Endothelial cell of umbilical vein (primary cell): ENCODE results near the gene MAP3K1. TPM values are rescaled to one million over a fixed set of nuclear protein-coding genes. Genes with fewer than 3 reads are reported as not detected.

Source experiments
- BruUV-seq: library from RNA; stranded (reverse); fragments of 400-500 nt; replicated peaks from 2 replicates; lab custom pipeline; 2021; lab: Mats Ljungman, UMichigan
- CTCF ChIA-PET: fragments of 300-600, 350-600 bp; sonication (Branson Sonifier 250); formaldehyde crosslinking; loops from one replicate; lab custom pipeline; 2021; ENCODE audit warnings: antibody characterized with exemption, inconsistent platforms; lab: Charles Lee
- POLR2A ChIA-PET: fragments of 300-600, 350-600 bp; sonication (Branson Sonifier 250); formaldehyde crosslinking; loops from one replicate; lab custom pipeline; 2021; ENCODE audit warnings: antibody characterized with exemption, inconsistent platforms; lab: Charles Lee
- DNase-seq: peaks from one replicate; pipeline ENCODE4 v3.0.0-alpha.2; 2011; ENCODE audit warnings: low read depth, low spot score
- FAIRE-seq: peaks from 2 replicates; lab custom pipeline; 2011; peaks lifted over from hg19 to GRCh38; lab: Jason Lieb, UNC
- H2AFZ ChIP-seq: 2 replicates; pipeline ENCODE4 v1.6.0; 2012; ENCODE audit warnings: low read depth, low read length, control low read depth, inconsistent platforms
- H3K27ac ChIP-seq: 2 replicates; pipeline ENCODE4 v1.5.1; 2011; ENCODE audit warnings: low read depth, mild to moderate bottlenecking, control low read depth, low read length, moderate library complexity; ENCODE audit not compliant: insufficient read depth
- H3K27me3 ChIP-seq, 2 experiments: 2 replicates each; pipeline versions ENCODE4 v1.6.0 to v1.6.1; 2011; ENCODE audit warnings: low read length in 2 of 2, mixed read lengths in 1 of 2; ENCODE audit not compliant: control insufficient read depth in 2 of 2, insufficient read depth in 2 of 2
- H3K36me3 ChIP-seq, 2 experiments: 2 replicates in 1 of 2; 3 replicates in 1 of 2; pipeline ENCODE4 v1.5.1; 2011; ENCODE audit warnings: low read length in 2 of 2, mild to moderate bottlenecking in 1 of 2, moderate library complexity in 1 of 2; ENCODE audit not compliant: control insufficient read depth in 2 of 2, insufficient read depth in 2 of 2; ENCODE audit errors: extremely low read depth in 1 of 2
- H3K4me1 ChIP-seq: 3 replicates; pipeline ENCODE4 v1.5.1; 2011; ENCODE audit warnings: mild to moderate bottlenecking, low read length; ENCODE audit not compliant: control insufficient read depth, insufficient read depth; ENCODE audit errors: extremely low read depth
- H3K4me2 ChIP-seq: 2 replicates; pipeline ENCODE4 v1.6.1; 2011; ENCODE audit warnings: low read length, control low read depth, mixed read lengths; ENCODE audit not compliant: insufficient read depth
- H3K4me3 ChIP-seq, 3 experiments: fragments of 200-600 bp in 1 of 3; sonication (generic), shearing (Covaris generic) in 1 of 3; replicated peaks in 1 of 3; 2 replicates each; pipeline ENCODE4 v1.5.1; 2011 to 2016; ENCODE audit warnings: control low read depth in 3 of 3, low read length in 3 of 3, mild to moderate bottlenecking in 2 of 3, inconsistent platforms in 1 of 3, low read depth in 1 of 3, moderate library complexity in 1 of 3; ENCODE audit not compliant: insufficient read depth in 1 of 3
- H3K79me2 ChIP-seq: 2 replicates; pipeline ENCODE4 v1.6.0; 2012; ENCODE audit warnings: low read length, inconsistent platforms; ENCODE audit not compliant: control insufficient read depth, insufficient read depth
- H3K9ac ChIP-seq: replicated peaks from 2 replicates; pipeline ENCODE3; 2011; ENCODE audit warnings: low read length, control low read depth; ENCODE audit not compliant: insufficient read depth; ENCODE audit errors: extremely low read depth
- H3K9me1 ChIP-seq: replicated peaks from 3 replicates; pipeline ENCODE4 v1.6.0; 2011; ENCODE audit warnings: mild to moderate bottlenecking, low read length; ENCODE audit not compliant: control insufficient read depth, insufficient read depth; ENCODE audit errors: extremely low read depth
- H3K9me3 ChIP-seq: replicated peaks from 2 replicates; pipeline ENCODE4 v1.5.1; 2012; ENCODE audit warnings: low read length, inconsistent platforms; ENCODE audit not compliant: control insufficient read depth, insufficient read depth
- H4K20me1 ChIP-seq: replicated peaks from 2 replicates; pipeline ENCODE3; 2011; ENCODE audit warnings: mild to moderate bottlenecking, low read length; ENCODE audit not compliant: control insufficient read depth, insufficient read depth; ENCODE audit errors: extremely low read depth
- EZH2 ChIP-seq: IDR thresholded peaks from 2 replicates; pipeline ENCODE4 v1.6.1; 2012; ENCODE audit warnings: borderline replicate concordance, low read depth, mild to moderate bottlenecking, moderate library complexity, low read length, inconsistent platforms; ENCODE audit not compliant: severe bottlenecking
- FOS ChIP-seq: IDR thresholded peaks from 2 replicates; pipeline ENCODE4 v1.6.1; 2011; ENCODE audit warnings: mild to moderate bottlenecking, low read length, moderate library complexity, borderline replicate concordance; ENCODE audit not compliant: insufficient read depth
- GATA2 ChIP-seq: IDR thresholded peaks from 2 replicates; pipeline ENCODE4 v1.7.0; 2011; ENCODE audit warnings: low read depth, mild to moderate bottlenecking, moderate library complexity, mixed read lengths, low read length; ENCODE audit not compliant: insufficient read length, insufficient read depth
- JUN ChIP-seq: IDR thresholded peaks from 2 replicates; pipeline ENCODE4 v1.6.1; 2011; ENCODE audit warnings: borderline replicate concordance, low read depth; ENCODE audit not compliant: insufficient read length, insufficient read depth
- MAX ChIP-seq: IDR thresholded peaks from 2 replicates; pipeline ENCODE4 v1.6.1; 2011; ENCODE audit not compliant: insufficient read depth, insufficient read length
- MYC ChIP-seq: IDR thresholded peaks from one replicate; pipeline ENCODE4 v1.6.1; 2011; ENCODE audit warnings: mild to moderate bottlenecking, low read depth, low read length
- POLR2A ChIP-seq: IDR thresholded peaks from 2 replicates; pipeline ENCODE4 v1.6.1; 2012; ENCODE audit warnings: low read depth, mild to moderate bottlenecking, control low read depth, low read length
- POLR2AphosphoS5 ChIP-seq: IDR thresholded peaks from 2 replicates; pipeline ENCODE4 v1.6.1; 2012; ENCODE audit warnings: low read depth, mild to moderate bottlenecking, control low read depth, low read length, moderate library complexity; ENCODE audit not compliant: insufficient read depth
- dilution Hi-C: fragments of 300-500 bp; cut with MboI; formaldehyde crosslinking; loops from one replicate; pipeline ENCODE4 v1.15.0; 2019; ENCODE audit warnings: low sequenced_read_pairs; ENCODE audit not compliant: extremely low pct_ligation_motif_present
- intact Hi-C: fragments of 100-400 bp; cut with micrococcal nuclease; formaldehyde crosslinking; loops from one replicate; pipeline ENCODE4 v1.10.0; 2022
- polyA plus RNA-seq, 4 experiments: library from polyadenylated mRNA; depleted of rRNA in 3 of 4; stranded (reverse) in 3 of 4; unstranded in 1 of 4; fragments of >200 nt; gene quantifications; 2 replicates each; pipeline versions ENCODE4 v1.2.1 to v1.2.3, GENCODE V29; 2011 to 2012; ENCODE audit warnings: missing spikeins in 1 of 4
- total RNA-seq: library from RNA; stranded (reverse); gene quantifications from 2 replicates; pipeline ENCODE4 v1.2.3, GENCODE V29; 2021
- TF ChIP-seq, protein P1 (sequence below), 2 donors: IDR thresholded peaks; 1 replicate in 1 of 2; 2 replicates in 1 of 2; pipeline ENCODE4 v1.5.1; 2011; ENCODE audit warnings: low read length in 2 of 2, mild to moderate bottlenecking in 2 of 2, moderate library complexity in 2 of 2, control low read depth in 1 of 2, inconsistent platforms in 1 of 2, low read depth in 1 of 2; ENCODE audit not compliant: insufficient read depth in 1 of 2; ENCODE audit errors: extremely low read depth in 1 of 2

MAP3K1 gene
- total and polyA plus RNA-seq, 2 donors (not counting 3 experiments of a cell fraction or from before 2014, with no cell fraction given): 5.7 to 14.4 TPM

- H3K27ac ChIP-seq: no peak overlapping the region
- no peaks in the 10 kb centered on the region for H3K9me3 ChIP-seq
- no peak for DNase-seq
- H3K79me2 ChIP-seq: no peaks in the 10 kb centered on the region
- H3K4me1 ChIP-seq: no peaks in the 10 kb centered on the region
- no peaks in the 10 kb centered on the region for H4K20me1 ChIP-seq
- no TSS peak for BruUV-seq
- intact Hi-C loops (no loop called here), dilution Hi-C loops (no loop called here)
- no peak overlapping the region for H3K4me3 ChIP-seq
- no peaks in the 10 kb centered on the region for H3K36me3 ChIP-seq
- POLR2A ChIA-PET: no interaction called here
- H3K9me1 ChIP-seq: no peaks in the 10 kb centered on the region
- FAIRE-seq: no peak
- H3K4me2 ChIP-seq: no peak overlapping the region
- no peak overlapping the region for H3K9ac ChIP-seq
- TF ChIP-seq EZH2 (no peak), GATA2 (no peak), MAX (no peak), JUN (no peak)
- no peak overlapping the region for H2AFZ ChIP-seq
- CTCF ChIA-PET: interaction anchor here (0.9 kb wide), 1 partner anchor 31 kb away, joined by 3 read pairs; no protein-coding TSS in a partner anchor
- peaks cover 0 to 2% of the 10 kb centered on the region in 2 experiments for H3K27me3 ChIP-seq
Observed at GRCh38 chr5:56808211-56808610, 7.1 kb upstream of the MAP3K1 start.

DNA sequence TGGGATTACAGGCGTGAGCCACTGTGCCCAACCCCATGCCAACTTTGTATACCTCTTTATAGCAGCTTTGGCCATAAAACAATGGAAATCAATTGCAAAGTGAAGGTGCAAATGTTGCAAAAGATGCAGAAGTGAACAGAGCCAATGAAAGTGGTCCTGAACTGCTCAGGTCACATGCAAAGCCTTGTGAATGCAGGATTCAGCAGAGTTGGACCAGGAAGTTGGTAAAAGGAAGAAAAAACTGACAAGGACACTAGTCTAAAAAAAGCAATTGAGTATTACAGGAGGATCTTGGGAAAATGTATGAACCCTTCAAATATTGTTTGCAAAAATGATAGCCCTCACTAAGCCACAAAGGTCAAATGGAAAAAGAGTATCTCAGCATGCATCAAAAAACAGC lies 4.5 kb upstream of the MAP3K1 start:
- DNase-seq (no peak), FAIRE-seq (no peak)
- Histone ChIP-seq H3K9me1 (no peaks in the 10 kb centered on the region), H4K20me1 (no peaks in the 10 kb centered on the region), H3K79me2 (no peaks in the 10 kb centered on the region), H3K27me3 (peaks cover 0 to 3% of the 10 kb centered on the region in 2 experiments), H3K9ac (no peak overlapping the region), H3K36me3 (no peaks in the 10 kb centered on the region), H2AFZ (no peak overlapping the region), H3K4me3 (no peak overlapping the region), H3K9me3 (no peaks in the 10 kb centered on the region), H3K27ac (no peak overlapping the region), H3K4me1 (peaks cover 2% of the 10 kb centered on the region), H3K4me2 (no peak overlapping the region)
- dilution Hi-C loops (no loop called here), intact Hi-C loops (no loop called here)
- POLR2A ChIA-PET: no interaction called here
- no TSS peak for BruUV-seq
- CTCF ChIA-PET: no interaction called here
- TF ChIP-seq POLR2AphosphoS5 (no peak), EZH2 (no peak), MYC (no peak), JUN (no peak), MAX (no peak), POLR2A (no peak), GATA2 (no peak), FOS (no peak)
- TF ChIP-seq, protein P1, sequence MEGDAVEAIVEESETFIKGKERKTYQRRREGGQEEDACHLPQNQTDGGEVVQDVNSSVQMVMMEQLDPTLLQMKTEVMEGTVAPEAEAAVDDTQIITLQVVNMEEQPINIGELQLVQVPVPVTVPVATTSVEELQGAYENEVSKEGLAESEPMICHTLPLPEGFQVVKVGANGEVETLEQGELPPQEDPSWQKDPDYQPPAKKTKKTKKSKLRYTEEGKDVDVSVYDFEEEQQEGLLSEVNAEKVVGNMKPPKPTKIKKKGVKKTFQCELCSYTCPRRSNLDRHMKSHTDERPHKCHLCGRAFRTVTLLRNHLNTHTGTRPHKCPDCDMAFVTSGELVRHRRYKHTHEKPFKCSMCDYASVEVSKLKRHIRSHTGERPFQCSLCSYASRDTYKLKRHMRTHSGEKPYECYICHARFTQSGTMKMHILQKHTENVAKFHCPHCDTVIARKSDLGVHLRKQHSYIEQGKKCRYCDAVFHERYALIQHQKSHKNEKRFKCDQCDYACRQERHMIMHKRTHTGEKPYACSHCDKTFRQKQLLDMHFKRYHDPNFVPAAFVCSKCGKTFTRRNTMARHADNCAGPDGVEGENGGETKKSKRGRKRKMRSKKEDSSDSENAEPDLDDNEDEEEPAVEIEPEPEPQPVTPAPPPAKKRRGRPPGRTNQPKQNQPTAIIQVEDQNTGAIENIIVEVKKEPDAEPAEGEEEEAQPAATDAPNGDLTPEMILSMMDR (IDR thresholded peaks at IDR 0.05; ENCODE audit: extremely low read depth in 1 of 2, insufficient read depth in 1 of 2, low read depth in 1 of 2, low read length in 2 of 2): no peak
